DND-41 (cell line): ENCODE data around the gene STK16.

ENCODE experiments used
- ATAC-seq: fragments of 200-7000 bp; cut with Tn5 transposase; 3 replicates; pipeline ENCODE4 v1.9.1; 2021; ENCODE audit warnings: low read depth; ENCODE audit not compliant: insufficient read depth
- DNase-seq: peaks from one replicate; pipeline ENCODE4 v3.0.0-alpha.2; 2020
- H2AFZ ChIP-seq: 2 replicates; pipeline ENCODE4 v1.6.0; 2012; ENCODE audit warnings: low read depth, low read length
- H3K27ac ChIP-seq: 2 replicates; pipeline ENCODE4 v1.5.1; 2012; ENCODE audit warnings: low read length, inconsistent platforms
- H3K27me3 ChIP-seq: fragments of 200-600 bp; sonication (generic); 2 replicates; pipeline ENCODE4 v1.6.0; 2012; ENCODE audit warnings: low read length, mild to moderate bottlenecking, inconsistent platforms; ENCODE audit not compliant: insufficient read depth, poor library complexity
- H3K36me3 ChIP-seq: 2 replicates; pipeline ENCODE4 v1.5.1; 2012; ENCODE audit warnings: low read length, inconsistent platforms; ENCODE audit not compliant: insufficient read depth
- H3K4me1 ChIP-seq: 2 replicates; pipeline ENCODE4 v1.5.1; 2012; ENCODE audit warnings: mild to moderate bottlenecking, low read length; ENCODE audit not compliant: insufficient read depth
- H3K4me2 ChIP-seq: 2 replicates; pipeline ENCODE4 v1.6.0; 2012; ENCODE audit warnings: mild to moderate bottlenecking, moderate library complexity, low read length, inconsistent platforms; ENCODE audit not compliant: insufficient read depth
- H3K4me3 ChIP-seq, 2 experiments: fragments of 200-600 bp in 1 of 2; shearing (Covaris generic) in 1 of 2; 2 replicates each; pipeline ENCODE4 v1.5.1; 2012 to 2016; ENCODE audit warnings: inconsistent platforms in 2 of 2, low read length in 2 of 2, mild to moderate bottlenecking in 2 of 2, low read depth in 1 of 2, moderate library complexity in 1 of 2
- H3K79me2 ChIP-seq: 2 replicates; pipeline ENCODE4 v1.6.0; 2012; ENCODE audit warnings: low read length, inconsistent platforms; ENCODE audit not compliant: insufficient read depth
- H3K9ac ChIP-seq: 2 replicates; pipeline ENCODE4 v1.6.0; 2012; ENCODE audit warnings: low read depth, mild to moderate bottlenecking, inconsistent platforms, low read length, moderate library complexity
- H3K9me3 ChIP-seq: 2 replicates; pipeline ENCODE4 v1.5.1; 2012; ENCODE audit warnings: low read length, moderate library complexity, mild to moderate bottlenecking, inconsistent platforms; ENCODE audit not compliant: insufficient read depth, severe bottlenecking
- H4K20me1 ChIP-seq: 2 replicates; pipeline ENCODE4 v1.6.0; 2012; ENCODE audit warnings: low read length; ENCODE audit not compliant: insufficient read depth
- CTCF ChIP-seq: IDR thresholded peaks from 2 replicates; pipeline ENCODE4 v1.5.1; 2012; ENCODE audit warnings: borderline replicate concordance, low read length, moderate library complexity, mild to moderate bottlenecking; ENCODE audit not compliant: poor library complexity, severe bottlenecking; ENCODE audit errors: extremely low read depth
- EZH2 ChIP-seq: IDR thresholded peaks from 3 replicates; pipeline ENCODE4 v1.6.1; 2012; ENCODE audit warnings: borderline replicate concordance, low read depth, mild to moderate bottlenecking, moderate library complexity, low read length, inconsistent platforms; ENCODE audit not compliant: severe bottlenecking

The STK16 gene

GRCh38 chr2:219230059-219230540 is 15.2 kb upstream of the STK16 start:
- TF ChIP-seq EZH2 (no peak), CTCF (no peak)
- Histone ChIP-seq H3K9ac (peak overlapping the region; percentile 73), H3K4me2 (peak overlapping the region; percentile 79), H3K79me2 (peaks cover 51% of the 10 kb centered on the region), H3K9me3 (no peaks in the 10 kb centered on the region), H3K4me1 (peaks cover 39% of the 10 kb centered on the region), H3K4me3 (peak overlapping the region; percentile 43 to 74), H3K27ac (peak overlapping the region; percentile 71), H4K20me1 (0 out of 2 replicates have a peak, but pooled peaks cover 5% of the 10 kb centered on the region), H2AFZ (peak overlapping the region; percentile 50), H3K36me3 (peaks cover 62% of the 10 kb centered on the region), H3K27me3 (no peaks in the 10 kb centered on the region)
- peak; percentile 45 for DNase-seq
- peak; percentile 26 for ATAC-seq

GRCh38 chr2:219234331-219234730 is 10.9 kb upstream of the STK16 start:
- Histone ChIP-seq H3K27me3 (no peaks in the 10 kb centered on the region), H3K4me2 (no peak overlapping the region), H2AFZ (no peak overlapping the region), H4K20me1 (no peaks in the 10 kb centered on the region), H3K79me2 (peaks cover 25% of the 10 kb centered on the region), H3K9me3 (no peaks in the 10 kb centered on the region), H3K27ac (no peak overlapping the region), H3K9ac (no peak overlapping the region), H3K4me1 (peaks cover 20% of the 10 kb centered on the region), H3K4me3 (no peak overlapping the region), H3K36me3 (peaks cover 62% of the 10 kb centered on the region)
- ATAC-seq (no peak), DNase-seq (no peak)
- TF ChIP-seq EZH2 (no peak), CTCF (no peak)

GRCh38 chr2:219243291-219243761 is 2.0 kb upstream of the STK16 start:
- Histone ChIP-seq H4K20me1 (peaks cover 15% of the 10 kb centered on the region), H3K9me3 (no peaks in the 10 kb centered on the region), H3K4me2 (no peak overlapping the region), H3K9ac (no peak overlapping the region), H3K79me2 (peaks cover 14% of the 10 kb centered on the region), H3K27ac (no peak overlapping the region), H3K36me3 (peaks cover 4% of the 10 kb centered on the region), H3K27me3 (no peaks in the 10 kb centered on the region), H3K4me3 (no peak overlapping the region), H3K4me1 (peaks cover 38% of the 10 kb centered on the region), H2AFZ (no peak overlapping the region)
- ATAC-seq (no peak), DNase-seq (no peak)
- TF ChIP-seq CTCF, result no peak
- TF ChIP-seq EZH2, result no peak

- Histone ChIP-seq H3K9ac (peak overlapping the region; percentile 90), H3K4me3 (peak overlapping the region; percentile 87), H3K27me3 (no peaks in the 10 kb centered on the region), H2AFZ (peak overlapping the region; percentile 94), H3K79me2 (peaks cover 14% of the 10 kb centered on the region), H3K4me1 (peaks cover 51% of the 10 kb centered on the region), H3K4me2 (peak overlapping the region; percentile 84), H4K20me1 (peaks cover 28% of the 10 kb centered on the region), H3K27ac (peak overlapping the region; percentile 93), H3K9me3 (no peaks in the 10 kb centered on the region), H3K36me3 (peaks cover 6% of the 10 kb centered on the region)
- DNase-seq (no peak), ATAC-seq (no peak)
- no peak for TF ChIP-seq CTCF
- TF ChIP-seq EZH2, result no peak
Measured at GRCh38 chr2:219244789-219245147, 511 bp upstream of the STK16 start.
